Measurements from ENCODE around the gene SH3TC1. TPM values are rescaled to one million over a fixed set of nuclear protein-coding genes. Genes with fewer than 3 reads are reported as not detected.

Gene SH3TC1
- total RNA-seq, 2 experiments from 2014 or later = 119 to 127 TPM

DNA sequence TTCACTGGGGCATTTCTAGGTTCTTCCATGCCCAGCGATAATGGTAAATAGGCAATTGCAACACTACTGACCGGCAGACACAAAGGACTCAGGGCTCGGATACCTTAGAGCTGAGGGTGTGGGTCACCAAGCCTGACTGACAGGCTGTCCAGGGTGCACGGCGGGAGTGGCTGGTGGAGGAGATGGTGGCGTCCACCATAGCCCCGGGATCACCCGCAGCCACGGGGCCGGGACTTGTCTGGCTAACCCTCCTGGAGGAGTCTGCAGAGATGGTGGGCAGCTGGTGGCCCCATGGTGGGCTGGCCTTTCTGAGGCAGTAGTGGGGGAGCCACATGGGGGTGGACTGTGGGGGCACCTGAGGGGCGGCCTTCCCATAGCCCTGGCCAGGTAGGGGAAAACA lies 28.7 kb upstream of the SH3TC1 start:
- intact Hi-C loops (cut with DNase I, micrococcal nuclease) = no loop called here
- H3K36me3 Mint-ChIP-seq (ENCODE audit: low read depth) = no peaks in the 10 kb centered on the region
- H3K27ac ChIP-seq (ENCODE audit: low read depth in 1 of 2, low read length in 2 of 2) = no peak overlapping the region
- no peaks in the 10 kb centered on the region for H3K36me3 ChIP-seq (ENCODE audit: insufficient read depth, low read length)
- no peak for DNase-seq
- no peak overlapping the region for H3K27ac Mint-ChIP-seq
- ATAC-seq (ENCODE audit: poor library complexity) = no peak
- TF ChIP-seq, protein P1, sequence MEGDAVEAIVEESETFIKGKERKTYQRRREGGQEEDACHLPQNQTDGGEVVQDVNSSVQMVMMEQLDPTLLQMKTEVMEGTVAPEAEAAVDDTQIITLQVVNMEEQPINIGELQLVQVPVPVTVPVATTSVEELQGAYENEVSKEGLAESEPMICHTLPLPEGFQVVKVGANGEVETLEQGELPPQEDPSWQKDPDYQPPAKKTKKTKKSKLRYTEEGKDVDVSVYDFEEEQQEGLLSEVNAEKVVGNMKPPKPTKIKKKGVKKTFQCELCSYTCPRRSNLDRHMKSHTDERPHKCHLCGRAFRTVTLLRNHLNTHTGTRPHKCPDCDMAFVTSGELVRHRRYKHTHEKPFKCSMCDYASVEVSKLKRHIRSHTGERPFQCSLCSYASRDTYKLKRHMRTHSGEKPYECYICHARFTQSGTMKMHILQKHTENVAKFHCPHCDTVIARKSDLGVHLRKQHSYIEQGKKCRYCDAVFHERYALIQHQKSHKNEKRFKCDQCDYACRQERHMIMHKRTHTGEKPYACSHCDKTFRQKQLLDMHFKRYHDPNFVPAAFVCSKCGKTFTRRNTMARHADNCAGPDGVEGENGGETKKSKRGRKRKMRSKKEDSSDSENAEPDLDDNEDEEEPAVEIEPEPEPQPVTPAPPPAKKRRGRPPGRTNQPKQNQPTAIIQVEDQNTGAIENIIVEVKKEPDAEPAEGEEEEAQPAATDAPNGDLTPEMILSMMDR (IDR thresholded peaks at IDR 0.05) = no peak
- peaks cover 0 to 9% of the 10 kb centered on the region in 2 experiments for H3K27me3 ChIP-seq (ENCODE audit: control insufficient read depth in 1 of 2, insufficient read depth in 2 of 2, low read length in 2 of 2)
- no peaks in the 10 kb centered on the region for H3K4me1 Mint-ChIP-seq (ENCODE audit: low read depth)
- ChIA-PET CTCF (no interaction called here), POLR2A (no interaction called here)
- no peak overlapping the region for H3K4me3 ChIP-seq (ENCODE audit: low read length)
- peaks cover 12 to 20% of the 10 kb centered on the region in 2 experiments for H3K9me3 ChIP-seq (ENCODE audit: control insufficient read depth in 1 of 2, insufficient read depth in 1 of 2, low read length in 2 of 2)
- H3K27me3 Mint-ChIP-seq = peaks cover 14% of the 10 kb centered on the region
- H3K4me3 Mint-ChIP-seq = no peak overlapping the region
- peaks cover 2% of the 10 kb centered on the region for H3K9me3 Mint-ChIP-seq
- peaks cover 11% of the 10 kb centered on the region for H3K4me1 ChIP-seq (ENCODE audit: insufficient read depth, low read length)

DNA sequence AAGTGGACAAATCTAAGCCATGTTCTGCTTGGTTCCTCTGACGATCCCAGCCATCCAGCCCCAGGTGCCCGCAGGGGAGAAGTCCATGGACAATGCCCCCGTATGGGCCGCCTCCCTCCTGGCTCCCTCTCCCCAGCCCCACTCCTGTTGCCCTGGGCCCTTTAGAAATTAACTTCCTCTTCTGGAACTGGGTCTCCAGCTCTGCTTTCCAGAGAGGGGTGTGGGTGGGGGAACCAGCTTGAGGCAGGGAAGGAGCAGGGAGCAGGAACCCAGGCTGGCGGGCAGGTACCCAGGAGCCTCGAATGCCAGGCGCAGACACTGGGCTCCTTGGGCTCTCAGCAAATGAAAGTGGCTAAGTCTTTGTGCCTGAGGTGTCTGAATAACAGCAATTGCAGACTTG lies 27.8 kb upstream of the SH3TC1 start:
- peaks cover 12 to 20% of the 10 kb centered on the region in 2 experiments for H3K9me3 ChIP-seq (ENCODE audit: control insufficient read depth in 1 of 2, insufficient read depth in 1 of 2, low read length in 2 of 2)
- ChIA-PET POLR2A (no interaction called here), CTCF (no interaction called here)
- H3K27ac Mint-ChIP-seq = no peak overlapping the region
- H3K27ac ChIP-seq (ENCODE audit: low read depth in 1 of 2, low read length in 2 of 2) = no peak overlapping the region
- no peaks in the 10 kb centered on the region for H3K36me3 Mint-ChIP-seq (ENCODE audit: low read depth)
- no peak overlapping the region for H3K4me3 Mint-ChIP-seq
- TF ChIP-seq, protein P1 (IDR thresholded peaks at IDR 0.05) = no peak
- peaks cover 14% of the 10 kb centered on the region for H3K27me3 Mint-ChIP-seq
- H3K9me3 Mint-ChIP-seq = peaks cover 2% of the 10 kb centered on the region
- H3K4me3 ChIP-seq (ENCODE audit: low read length) = no peak overlapping the region
- ATAC-seq (ENCODE audit: poor library complexity) = no peak
- H3K4me1 Mint-ChIP-seq (ENCODE audit: low read depth) = no peaks in the 10 kb centered on the region
- peaks cover 0 to 9% of the 10 kb centered on the region in 2 experiments for H3K27me3 ChIP-seq (ENCODE audit: control insufficient read depth in 1 of 2, insufficient read depth in 2 of 2, low read length in 2 of 2)
- H3K36me3 ChIP-seq (ENCODE audit: insufficient read depth, low read length) = no peaks in the 10 kb centered on the region
- H3K4me1 ChIP-seq (ENCODE audit: insufficient read depth, low read length) = peaks cover 11% of the 10 kb centered on the region
- intact Hi-C loops (cut with DNase I, micrococcal nuclease) = no loop called here
- DNase-seq = no peak

DNA sequence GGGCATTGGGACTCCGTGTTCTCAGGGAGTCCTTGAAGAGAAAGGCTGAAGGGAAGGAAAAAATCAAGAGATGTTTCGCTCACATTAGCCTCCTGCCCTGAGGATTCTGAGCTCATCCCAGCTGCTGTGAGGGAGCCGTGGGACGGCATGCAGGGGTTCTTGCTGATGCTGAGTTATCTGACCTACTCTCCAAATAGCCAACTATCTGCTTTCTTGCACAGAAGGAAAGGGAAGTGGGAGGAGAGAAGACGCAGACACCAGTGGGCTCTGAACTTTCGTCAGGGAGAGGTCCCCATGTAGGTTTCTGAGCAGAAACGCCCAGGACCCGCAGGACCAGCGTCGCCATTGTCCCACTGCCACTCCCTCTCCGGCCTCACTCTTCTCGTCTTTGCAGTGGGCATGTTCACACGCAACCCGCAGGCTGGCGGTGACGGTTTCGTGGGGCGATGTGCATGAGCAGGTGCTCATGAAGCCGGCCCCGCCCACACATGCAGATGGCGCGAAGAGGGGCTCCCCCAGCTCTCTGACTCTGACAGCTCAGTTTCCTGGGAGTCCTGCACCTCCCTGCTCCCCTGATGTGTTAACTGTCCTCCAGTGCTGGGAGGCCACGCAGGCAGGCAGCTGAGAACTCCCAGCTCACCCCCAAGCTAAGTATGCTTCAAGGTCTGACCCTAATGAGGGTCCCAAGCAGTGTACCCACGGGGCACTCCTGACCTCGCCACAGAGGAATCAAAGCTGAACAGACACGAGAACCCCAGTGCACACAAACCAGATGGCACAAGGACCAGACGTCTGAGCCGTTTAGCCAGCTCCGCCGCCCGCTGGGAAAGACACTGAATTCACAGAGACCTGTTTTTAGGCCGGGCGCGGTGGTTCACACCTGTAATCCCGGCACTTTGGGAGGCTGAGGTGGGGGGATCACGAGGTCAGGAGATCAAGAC lies 26.8 kb upstream of the SH3TC1 start:
- peaks cover 12 to 16% of the 10 kb centered on the region in 2 experiments for H3K9me3 ChIP-seq (ENCODE audit: control insufficient read depth in 1 of 2, insufficient read depth in 1 of 2, low read length in 2 of 2)
- intact Hi-C loops (cut with DNase I, micrococcal nuclease) = no loop called here
- Mint-ChIP-seq H3K9me3 (peaks cover 2% of the 10 kb centered on the region), H3K27me3 (peaks cover 11% of the 10 kb centered on the region), H3K4me1 (ENCODE audit: low read depth) (no peaks in the 10 kb centered on the region), H3K27ac (no peak overlapping the region), H3K4me3 (no peak overlapping the region), H3K36me3 (ENCODE audit: low read depth) (no peaks in the 10 kb centered on the region)
- H3K27me3 ChIP-seq (ENCODE audit: control insufficient read depth in 1 of 2, insufficient read depth in 2 of 2, low read length in 2 of 2) = peaks cover 0 to 9% of the 10 kb centered on the region in 2 experiments
- POLR2A ChIA-PET = no interaction called here
- no peak overlapping the region for H3K27ac ChIP-seq (ENCODE audit: low read depth in 1 of 2, low read length in 2 of 2)
- TF ChIP-seq, protein P1 (IDR thresholded peaks at IDR 0.05) = no peak
- CTCF ChIA-PET = no interaction called here
- DNase-seq (peak in 1 of 14 experiments; percentile 40), ATAC-seq (ENCODE audit: poor library complexity) (no peak)
- H3K4me3 ChIP-seq (ENCODE audit: low read length) = no peak overlapping the region
- peaks cover 11% of the 10 kb centered on the region for H3K4me1 ChIP-seq (ENCODE audit: insufficient read depth, low read length)
- no peaks in the 10 kb centered on the region for H3K36me3 ChIP-seq (ENCODE audit: insufficient read depth, low read length)

Measured in CD4-positive, alpha-beta T cell (primary cell).